ENCODE results near the gene SEC14L2.

DNA sequence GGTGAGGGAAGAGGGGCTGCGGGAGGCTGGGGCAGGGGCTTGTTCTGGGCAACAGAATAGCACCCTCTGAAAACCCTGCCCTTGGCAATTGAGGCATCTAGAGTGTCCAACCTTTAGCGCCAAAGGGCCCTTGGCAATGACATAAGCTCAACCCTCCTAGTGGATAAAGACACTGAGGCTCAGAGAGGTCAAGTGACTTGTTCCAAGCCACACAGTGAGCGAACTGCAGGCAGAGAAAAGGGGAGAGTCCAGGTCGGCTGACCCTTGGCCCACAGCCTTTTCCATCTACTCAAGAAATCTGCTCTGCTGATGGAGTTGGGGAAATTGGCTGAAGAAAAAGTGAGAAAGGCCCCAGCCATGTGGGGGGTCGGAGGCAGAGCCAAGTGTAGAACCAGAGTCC lies 2.9 kb downstream of the SEC14L2 start:
- no peak for TF ChIP-seq POLR2A (IDR thresholded peaks at IDR 0.05; ENCODE audit: low read depth, low read length)
- no peak for TF ChIP-seq POLR2AphosphoS5 (IDR thresholded peaks at IDR 0.05; ENCODE audit: low read depth, low read length)

Data from GM12891 (cell line).